GM19035 (cell line): Measurements from ENCODE around the gene OGT.
"Not testable (repeated sequence)": the region's sequence is repeated elsewhere in the genome, so short reads cannot be mapped to it uniquely, and the experiment has no call there.

Source experiments
- ATAC-seq: cut with Tn5 transposase; IDR thresholded peaks from one replicate; pipeline ENCODE4 v1.9.1; 2021; ENCODE audit not compliant: unreplicated experiment

OGT gene

DNA sequence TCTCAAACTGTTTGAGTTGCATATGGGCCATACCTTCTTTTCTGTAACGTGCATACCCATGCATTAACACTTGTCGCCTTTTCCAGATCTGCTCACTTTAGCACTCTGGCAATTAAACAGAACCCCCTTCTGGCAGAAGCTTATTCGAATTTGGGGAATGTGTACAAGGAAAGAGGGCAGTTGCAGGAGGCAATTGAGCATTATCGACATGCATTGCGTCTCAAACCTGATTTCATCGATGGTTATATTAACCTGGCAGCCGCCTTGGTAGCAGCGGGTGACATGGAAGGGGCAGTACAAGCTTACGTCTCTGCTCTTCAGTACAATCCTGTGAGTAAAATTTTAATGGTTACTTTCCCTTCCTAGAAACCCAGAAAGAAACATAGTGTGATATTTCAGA, 4.8 kb downstream of the OGT start:
- ATAC-seq = no peak

DNA sequence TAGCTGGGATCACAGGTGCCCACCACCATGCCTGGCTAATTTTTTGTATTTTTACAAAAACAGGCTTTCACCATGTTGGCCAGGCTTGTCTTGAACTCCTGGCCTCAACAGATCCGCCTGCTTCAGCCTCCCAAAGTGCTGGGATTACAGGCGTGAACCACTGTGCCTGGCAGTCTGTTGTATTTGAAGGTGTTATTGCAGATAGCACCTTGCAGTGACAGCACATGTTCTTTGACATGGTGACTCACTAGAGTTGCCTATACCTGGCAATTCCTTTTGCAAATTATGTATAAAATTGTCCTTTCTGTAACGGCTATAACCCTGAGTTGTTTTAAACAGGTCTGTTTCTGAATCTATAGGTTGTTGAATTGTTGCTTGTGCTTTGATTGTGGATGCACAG, 7.9 kb downstream of the OGT start:
- peak; percentile 18 for ATAC-seq

DNA sequence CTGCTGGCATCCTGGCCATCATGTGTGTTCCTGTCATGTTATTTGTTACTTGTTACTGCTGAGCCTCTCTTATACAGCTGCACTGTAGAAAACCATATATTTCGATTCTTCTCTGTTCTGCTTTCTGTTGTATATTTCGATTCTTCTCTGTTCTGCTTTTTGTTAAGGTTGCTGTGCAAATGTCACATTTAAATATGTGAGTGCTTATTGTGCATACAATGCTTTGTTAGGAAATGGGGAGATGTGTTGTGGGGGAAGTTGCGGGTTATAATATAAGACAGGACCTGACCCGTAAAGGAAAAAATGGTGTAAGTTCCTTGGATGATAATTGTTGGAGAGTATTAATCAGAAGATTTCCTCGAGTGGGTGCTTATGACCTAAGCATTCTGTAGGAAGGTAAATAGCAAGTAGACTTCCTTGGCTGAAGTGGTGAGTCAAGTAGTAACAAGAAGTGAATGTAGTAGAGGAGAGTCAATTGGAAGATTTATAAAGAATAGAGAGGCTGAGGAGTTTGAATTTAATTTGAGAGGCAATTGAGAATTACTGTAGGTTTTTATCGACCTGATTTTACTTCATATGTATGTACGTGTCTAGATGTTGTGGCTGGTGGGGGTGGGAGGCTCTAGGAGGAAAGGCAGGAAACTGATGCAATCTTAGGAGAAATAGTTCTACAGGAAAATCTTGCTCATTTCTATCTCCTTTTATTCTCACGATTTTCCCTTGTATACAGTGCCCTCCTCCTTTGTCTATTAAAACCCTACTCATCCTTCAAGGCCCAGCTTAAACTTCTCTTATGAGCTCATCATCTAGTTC, 8.5 kb downstream of the OGT start:
- ATAC-seq = peak; percentile 86

DNA sequence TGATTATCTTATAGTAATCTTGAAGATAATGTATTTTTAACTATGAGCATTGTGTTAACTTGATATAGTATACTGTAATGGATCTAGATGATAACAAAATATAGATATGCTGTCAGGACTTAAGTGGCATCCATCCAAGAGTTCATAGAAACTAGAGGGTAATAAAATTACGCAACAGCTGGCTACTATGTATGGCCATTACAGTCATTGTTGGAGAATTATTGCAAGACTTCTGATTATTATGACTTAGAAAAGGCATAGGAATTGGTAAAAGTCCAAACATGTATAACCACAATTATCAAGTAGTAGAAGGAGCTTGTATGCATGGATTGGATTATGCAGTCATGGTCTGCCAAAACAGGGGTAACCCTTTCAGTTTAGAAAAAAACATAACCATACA, 9.5 kb downstream of the OGT start:
- no peak for ATAC-seq

DNA sequence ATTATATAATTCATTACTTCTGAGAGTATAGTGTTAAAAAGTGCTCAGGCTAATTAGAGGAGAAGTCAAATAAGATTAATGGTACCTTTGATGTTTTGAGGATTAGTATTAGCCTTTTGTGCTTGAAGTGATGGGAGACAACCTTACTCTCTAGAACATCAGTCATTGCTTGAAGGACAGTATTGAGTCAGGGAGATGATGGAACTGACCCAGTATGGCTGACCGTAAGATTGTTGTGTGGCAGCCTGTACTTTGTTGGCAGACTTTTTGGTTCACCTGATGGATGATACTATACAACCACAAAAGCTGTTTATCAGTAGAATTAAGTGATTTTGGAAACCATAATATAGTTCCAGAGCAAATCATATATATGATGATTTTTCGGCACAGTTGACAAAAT, 9.9 kb downstream of the OGT start:
- no peak for ATAC-seq

DNA sequence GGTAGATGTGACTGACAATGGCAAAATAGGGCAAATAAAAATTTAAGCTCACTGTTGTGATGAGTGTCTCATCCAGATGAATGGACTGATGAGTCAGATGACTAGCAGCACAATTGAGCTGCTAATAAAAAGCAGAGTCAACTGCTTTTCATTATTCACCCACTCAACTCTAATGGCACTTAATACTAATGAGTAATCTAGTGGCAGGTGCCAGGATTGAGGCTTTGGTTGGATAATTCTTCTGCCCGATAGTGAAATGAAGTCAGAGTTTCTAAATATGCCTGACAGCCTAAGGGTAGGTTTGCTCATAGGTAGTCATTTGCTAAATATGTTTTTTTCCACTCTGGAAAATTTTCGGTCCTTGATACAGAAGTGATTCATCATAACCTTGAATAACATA, 10.4 kb downstream of the OGT start:
- no peak for ATAC-seq

DNA sequence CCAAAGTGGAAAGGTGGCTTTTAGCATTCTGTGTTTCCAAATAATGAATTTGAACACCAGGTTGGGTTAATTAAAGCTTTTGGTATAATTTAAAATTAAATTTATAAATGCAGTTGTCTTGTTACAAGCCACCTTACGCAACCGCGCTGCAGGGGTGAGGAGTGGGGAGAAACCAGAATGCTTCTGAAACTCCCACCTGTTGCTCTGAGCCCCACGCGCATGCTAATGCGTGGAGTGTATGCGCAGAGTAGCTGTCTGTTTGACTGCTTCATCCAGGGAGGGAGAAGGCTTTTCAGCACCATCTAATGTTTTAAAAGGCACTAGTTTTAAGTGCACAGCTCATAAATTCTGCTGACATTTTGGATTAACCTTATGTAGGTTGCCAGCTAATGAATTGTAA, 12.5 kb downstream of the OGT start:
- ATAC-seq = no peak

DNA sequence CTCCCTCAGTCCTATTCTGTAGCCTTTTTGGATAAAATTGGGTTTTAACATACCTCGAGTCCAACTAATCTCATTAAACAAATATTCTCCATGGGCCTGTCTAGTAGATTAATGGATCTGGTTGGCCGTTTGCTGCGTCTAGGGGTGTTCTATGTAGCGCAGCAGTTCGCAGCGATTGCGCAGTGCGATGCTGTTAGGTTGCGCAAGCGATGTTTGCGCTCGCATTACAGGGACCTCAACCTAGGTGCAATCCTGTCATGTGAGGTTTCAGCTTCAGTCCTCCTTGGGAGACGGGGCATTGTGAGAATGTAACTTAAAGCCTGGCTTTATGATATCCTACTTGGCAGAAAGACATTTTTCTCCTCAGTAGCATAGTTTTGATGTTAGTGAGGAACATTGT, 14.0 kb downstream of the OGT start:
- ATAC-seq = no peak

DNA sequence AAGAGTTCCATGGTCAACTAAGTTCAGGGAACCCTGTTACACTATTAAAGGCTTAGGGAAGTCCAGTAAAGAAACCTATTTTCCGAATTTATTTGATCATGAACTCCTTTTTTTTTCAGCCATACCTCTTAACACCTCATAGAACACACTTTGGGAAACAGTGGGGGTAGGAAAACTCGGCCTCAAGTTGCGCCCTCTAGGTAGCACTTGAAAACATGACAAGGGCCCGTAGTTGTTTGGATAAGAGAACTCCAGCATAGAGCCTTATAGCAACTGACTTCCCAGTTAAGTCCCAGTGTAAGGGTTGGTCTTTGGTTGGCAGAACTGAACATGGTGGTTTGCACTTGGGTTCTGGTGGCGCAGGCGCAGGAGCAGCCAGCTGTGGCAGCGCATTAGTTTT, 14.4 kb downstream of the OGT start:
- no peak for ATAC-seq

DNA sequence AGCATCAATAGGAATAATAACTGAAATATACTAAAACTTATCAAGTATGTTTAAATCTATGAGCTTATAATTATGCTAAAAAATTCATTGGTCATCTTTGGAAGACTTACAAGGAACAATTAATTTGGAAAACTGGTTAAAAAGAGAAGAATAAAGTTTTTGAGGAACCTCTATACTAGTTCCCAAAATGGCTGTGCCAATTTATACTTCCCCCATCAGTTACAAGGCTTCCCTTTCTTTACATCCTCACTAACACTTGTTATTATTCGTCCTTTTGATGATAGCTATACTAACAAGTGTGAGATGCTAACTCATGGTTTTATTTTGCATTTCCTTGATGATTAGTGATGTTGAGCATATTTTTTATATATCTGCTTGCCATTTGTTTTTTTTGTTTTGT, 17.1 kb downstream of the OGT start:
- ATAC-seq = no peak

DNA sequence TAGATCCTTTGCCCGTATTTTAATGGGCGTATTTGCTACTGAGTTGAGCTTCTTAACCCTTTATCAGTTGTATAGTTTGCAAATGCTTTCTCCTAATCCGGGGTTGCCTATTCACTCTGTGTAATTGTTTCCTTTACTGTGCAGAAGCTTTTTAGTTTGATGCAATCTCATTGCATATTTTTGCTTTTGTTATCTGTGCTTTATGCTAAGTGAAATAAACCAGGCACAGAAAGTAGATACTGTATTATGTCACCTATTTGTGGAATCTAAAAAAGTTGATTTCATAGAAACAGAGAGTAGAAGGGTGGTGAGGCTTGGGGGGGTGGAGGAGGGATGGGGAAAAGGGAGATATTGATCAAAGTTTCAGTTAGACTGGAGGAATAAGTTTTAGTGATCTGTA, 17.7 kb downstream of the OGT start:
- ATAC-seq = no peak

DNA sequence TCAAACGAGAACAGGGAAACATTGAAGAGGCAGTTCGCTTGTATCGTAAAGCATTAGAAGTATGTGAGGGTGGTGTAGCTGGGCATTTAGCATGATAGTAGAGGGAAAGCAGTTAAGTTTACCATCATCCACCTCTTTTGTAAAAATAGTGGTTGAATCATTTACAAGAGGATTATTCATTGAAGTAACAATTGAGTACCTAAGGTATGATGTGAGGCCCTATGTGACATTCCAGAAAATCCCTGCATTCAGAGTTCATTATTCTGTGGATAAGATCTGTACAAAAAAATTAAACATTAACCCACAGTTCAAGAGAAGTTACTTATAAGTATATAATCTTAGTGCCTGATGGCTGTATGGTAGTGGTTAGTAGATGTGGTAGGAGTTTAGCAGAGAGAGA, 23.1 kb downstream of the OGT start:
- ATAC-seq = no peak

DNA sequence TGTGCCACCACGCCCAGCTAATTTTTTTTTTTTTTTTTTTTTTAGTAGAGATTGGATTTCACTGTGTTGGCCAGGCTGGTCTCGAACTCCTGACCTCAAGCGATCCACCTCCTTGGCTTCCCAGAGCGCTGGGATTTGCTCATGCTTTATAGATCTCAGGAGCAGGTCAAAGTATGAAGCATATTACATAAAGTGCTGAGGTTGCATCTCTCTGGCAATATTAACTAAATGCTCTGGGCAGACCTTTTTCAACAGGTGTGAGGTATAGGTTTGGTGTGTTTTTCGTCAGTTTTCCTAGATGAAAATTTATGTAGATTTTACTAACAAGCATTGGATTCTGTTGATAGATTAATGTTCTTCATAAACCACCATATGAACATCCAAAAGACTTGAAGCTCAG, 26.0 kb downstream of the OGT start:
- ATAC-seq = no peak

DNA sequence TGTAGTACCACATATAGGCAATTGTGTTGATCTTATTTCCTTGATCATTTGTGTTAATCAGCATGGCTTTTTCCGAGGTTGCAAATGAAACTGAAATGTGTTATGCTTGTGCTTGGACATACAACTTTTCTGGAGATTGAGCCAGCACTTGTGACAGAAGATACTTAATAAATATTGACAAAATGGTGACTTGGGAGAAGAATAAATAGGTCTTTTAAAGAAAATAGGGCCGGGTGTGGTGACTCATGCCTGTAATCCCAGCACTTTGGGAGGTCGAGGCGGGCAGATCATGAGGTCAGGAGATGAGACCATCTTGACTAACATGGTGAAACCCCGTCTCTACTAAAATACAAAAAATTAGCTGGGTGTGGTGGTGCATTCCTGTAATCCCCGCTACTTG, 26.9 kb downstream of the OGT start:
- not testable (repeated sequence) for ATAC-seq

DNA sequence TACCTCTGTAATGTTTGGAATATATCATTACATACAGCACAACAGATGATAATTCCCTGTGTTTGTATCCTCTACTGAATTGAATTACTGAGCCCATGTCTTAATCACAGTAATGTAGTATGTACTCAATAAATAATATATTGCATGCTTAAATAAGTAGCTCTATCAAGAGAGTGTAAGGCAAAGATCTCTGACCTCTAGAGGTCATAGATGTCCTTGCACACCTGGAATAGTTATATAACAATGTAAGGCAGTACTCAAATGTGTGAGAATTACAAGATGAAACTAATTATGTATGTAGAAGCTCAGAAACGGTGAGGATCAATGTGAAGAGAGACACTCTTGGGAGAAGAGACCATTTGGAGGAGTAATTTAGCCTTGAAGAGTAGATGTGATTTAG, 31.0 kb downstream of the OGT start:
- no peak for ATAC-seq

DNA sequence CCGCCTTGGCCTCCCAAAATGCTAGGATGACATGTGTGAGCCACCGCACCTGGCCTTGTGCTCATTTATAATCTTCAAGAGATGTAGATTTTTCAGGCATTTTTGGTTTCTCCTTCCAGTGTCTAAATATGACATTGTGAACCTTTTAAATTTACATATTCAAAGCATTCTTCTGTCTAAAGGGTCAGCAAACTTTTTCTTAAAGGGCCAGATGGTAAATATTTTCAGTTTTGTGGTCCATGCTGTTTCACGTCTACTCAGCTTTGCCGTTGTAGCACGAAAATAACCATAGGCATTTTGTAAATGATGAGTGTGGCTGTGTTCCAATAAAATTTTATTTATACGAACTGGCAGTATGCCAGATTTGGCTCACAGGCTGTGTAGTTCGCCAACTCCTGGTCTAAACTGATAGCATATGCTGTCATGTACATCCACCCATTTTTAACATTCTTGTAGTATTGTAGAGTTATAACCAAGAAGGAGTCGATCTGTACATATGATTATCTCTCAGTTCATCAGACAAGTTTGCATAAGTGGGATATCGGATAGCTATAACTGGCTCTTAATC, 32.7 kb downstream of the OGT start:
- ATAC-seq = no peak

DNA sequence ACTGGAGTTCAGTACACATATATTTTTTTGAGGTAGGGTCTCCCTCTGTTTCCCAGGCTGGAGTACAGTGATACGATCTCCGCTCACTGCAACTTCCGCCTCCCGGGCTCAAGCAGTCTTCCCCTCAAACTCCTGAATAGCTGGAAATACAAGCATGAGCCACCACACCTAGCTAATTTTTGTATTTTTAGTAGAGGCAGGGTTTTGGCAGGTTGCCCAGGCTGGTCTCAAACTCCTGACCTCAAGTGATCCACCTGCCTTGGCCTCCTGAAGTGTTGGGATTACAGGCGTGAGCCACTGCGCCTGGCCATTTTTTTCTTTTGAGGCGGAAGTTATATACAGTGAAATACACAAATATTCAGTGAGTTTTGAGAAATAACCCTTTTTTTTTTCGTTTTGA, 38.5 kb downstream of the OGT start:
- not testable (repeated sequence) for ATAC-seq

DNA sequence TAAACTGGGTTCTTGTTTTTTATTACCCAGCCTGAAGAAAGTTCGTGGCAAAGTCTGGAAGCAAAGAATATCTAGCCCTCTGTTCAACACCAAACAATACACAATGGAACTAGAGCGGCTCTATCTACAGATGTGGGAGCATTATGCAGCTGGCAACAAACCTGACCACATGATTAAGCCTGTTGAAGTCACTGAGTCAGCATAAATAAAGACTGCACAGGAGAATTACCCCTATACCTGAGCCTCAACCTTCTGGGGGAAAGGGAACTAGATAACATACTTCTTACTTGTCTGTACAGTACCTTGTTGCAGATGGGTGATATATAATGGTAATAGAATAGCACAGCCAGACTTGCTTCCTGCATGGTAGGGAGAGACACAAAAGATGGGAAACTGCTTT, 40.7 kb downstream of the OGT start:
- no peak for ATAC-seq

DNA sequence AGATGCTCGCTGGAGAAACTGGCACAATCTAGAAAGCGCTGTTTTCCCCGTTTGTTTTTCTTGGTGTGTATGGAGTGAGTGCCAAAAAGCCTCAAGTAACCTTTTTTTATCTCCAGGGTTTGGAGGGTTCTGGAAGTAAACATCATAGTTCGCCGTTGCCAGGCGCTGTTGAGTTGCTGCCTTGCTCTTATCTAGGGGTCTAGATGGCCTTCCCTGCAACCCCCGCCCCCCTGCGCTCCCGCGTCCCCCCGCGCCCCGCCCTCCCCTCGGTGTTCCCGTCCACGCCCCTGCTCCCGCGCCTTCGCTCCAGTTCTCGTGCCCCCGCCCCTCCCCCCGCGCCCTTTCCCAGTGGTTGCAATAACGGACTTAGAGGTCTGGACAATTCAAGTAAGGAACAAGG, 44.8 kb downstream of the OGT start:
- no peak for ATAC-seq

DNA sequence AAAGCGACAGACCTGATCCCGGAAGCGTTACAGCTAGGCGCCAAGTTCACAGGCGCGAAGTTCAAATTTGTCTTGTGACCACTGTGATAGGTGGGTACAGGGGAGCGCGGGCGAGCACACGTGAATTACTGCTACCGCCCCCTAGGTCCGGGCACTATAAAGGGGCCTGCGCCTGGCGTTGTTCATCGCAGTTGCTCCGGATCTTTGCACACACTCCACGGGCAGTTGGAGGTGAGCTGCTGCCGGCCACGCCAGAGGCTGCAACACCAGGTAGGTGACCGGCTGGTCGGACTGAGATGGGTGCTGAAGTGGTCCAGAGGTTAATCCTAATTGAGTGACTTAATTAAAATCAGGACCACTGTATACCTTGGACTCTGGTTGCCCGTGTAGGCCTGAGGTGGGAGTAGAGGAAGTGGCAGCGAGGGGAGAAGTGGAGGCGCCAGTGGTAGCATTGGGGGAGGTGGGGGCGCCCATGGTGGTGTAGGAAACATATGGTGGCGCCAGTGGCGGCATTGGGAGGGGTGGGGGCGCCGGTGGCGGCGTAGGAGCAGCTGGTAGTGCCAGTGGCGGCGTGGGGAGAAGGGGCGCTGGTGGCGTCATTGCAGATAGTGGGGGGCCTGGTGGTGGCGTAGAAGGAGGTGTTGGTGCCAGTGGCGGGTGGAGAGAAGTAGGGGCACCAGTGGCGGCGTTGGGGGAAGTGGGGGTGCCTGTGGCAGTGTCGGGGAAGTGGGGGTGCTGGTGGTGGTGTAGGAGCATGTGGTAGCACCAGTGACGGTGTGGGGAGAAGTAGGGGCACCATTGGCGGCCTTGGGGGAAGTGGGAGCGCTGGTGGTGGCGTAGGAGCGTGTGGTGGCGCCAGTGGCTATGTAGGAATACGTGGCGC, 45.6 kb downstream of the OGT start, which contains the start of gene GCNA:
Gene GCNA, plus strand, starts transcription at position 185 of the 883 bp plus-strand sequence. CDS start 2,385 bp downstream, outside the sequence.
- ATAC-seq = no peak

DNA sequence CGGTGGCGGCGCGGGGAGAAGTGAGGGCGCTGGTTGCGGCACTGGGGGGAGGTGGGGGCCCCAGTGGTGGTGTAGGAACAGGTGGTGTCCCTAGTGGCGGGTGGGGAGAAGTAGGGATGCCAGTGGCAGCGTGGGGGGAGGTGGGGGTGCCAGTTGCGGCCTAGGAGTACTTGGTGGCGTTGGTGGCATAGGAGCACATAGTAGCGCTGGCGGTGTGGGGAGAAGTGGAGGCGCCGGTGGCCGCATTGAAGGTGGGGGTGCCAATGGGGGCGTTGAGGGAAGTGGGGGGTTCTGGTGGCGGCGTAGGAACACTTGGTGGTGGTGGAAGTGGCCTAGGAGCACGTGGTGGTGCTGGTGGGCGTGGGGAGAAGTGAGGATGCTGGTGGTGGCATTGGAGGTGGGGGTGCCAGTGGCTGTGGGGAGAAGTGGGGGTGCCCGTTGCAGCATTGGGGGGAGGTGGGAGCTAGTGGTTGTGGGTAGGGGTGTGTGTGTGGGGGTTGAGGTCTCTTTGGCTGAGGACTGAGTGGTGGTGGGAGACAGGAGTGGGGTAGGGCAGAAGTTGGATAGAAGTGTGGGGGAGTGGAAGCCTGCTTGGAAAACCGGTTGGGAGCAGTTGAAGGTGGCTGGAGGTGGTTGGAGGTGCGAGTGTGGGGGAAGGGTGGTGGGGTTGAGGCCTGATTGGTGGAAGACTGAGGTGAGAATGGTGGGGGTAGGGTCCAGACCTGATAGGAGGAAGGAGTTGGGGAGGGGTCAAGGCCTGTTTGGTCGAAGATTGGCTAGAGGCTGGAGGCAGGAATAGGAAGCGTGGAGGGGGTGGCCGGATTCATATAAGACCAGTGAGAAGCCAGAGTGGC, 46.5 kb downstream of the OGT start:
- no peak for ATAC-seq
